Stimulated activated CD4-positive, alpha-beta T cell treated with anti-CD3 and anti-CD28 coated beads, Interleukin-1b, Interleukin-23, amount 100 ng/mL, for 48 hours (primary cell): ENCODE measurements around the gene CD48.
A peak's percentile ranks its signal among the peaks of the same experiment; 100 is the strongest.
"Not testable (repeated sequence)": the region's sequence is repeated elsewhere in the genome, so short reads cannot be mapped to it uniquely, and the experiment has no call there.

Experiments used
- DNase-seq: peaks from one replicate; pipeline ENCODE4 v3.0.0-alpha.2; 2020

The CD48 gene

GRCh38 chr1:160712525-160713080 lies 981 bp upstream of the CD48 start:
- peak; percentile 45 for DNase-seq

GRCh38 chr1:160711276-160711601 lies 383 bp downstream of the CD48 start:
- DNase-seq, result no peak

- DNase-seq, result no peak
These were observed 937 bp downstream of the CD48 start for GRCh38 chr1:160710517-160711252.

- DNase-seq, result no peak
These were observed 1.9 kb downstream of the CD48 start for GRCh38 chr1:160709715-160710114.

GRCh38 chr1:160708801-160709200 lies 2.8 kb downstream of the CD48 start:
- peak; percentile 40 for DNase-seq

GRCh38 chr1:160708118-160708517 lies 3.5 kb downstream of the CD48 start:
- DNase-seq, result no peak

GRCh38 chr1:160707236-160708064 lies 4.2 kb downstream of the CD48 start:
- no peak for DNase-seq

GRCh38 chr1:160706526-160707235 lies 4.9 kb downstream of the CD48 start:
- no peak for DNase-seq

GRCh38 chr1:160705742-160706141 lies 5.9 kb downstream of the CD48 start:
- no peak for DNase-seq

- peak; percentile 28 for DNase-seq
These were observed 6.4 kb downstream of the CD48 start for GRCh38 chr1:160705212-160705621.

GRCh38 chr1:160704250-160704649 lies 7.4 kb downstream of the CD48 start:
- DNase-seq, result no peak

- DNase-seq, result no peak
These were observed 9.5 kb downstream of the CD48 start for GRCh38 chr1:160702100-160702499.

- not testable (repeated sequence) for DNase-seq
These were observed 19.2 kb downstream of the CD48 start for GRCh38 chr1:160692390-160692789.

GRCh38 chr1:160685266-160685665 lies 26.4 kb downstream of the CD48 start:
- DNase-seq, result no peak

GRCh38 chr1:160682983-160683865 lies 28.4 kb downstream of the CD48 start:
- DNase-seq, result no peak

- no peak for DNase-seq
These were observed 29.8 kb downstream of the CD48 start for GRCh38 chr1:160681891-160682140.

- peak; percentile 91 for DNase-seq
These were observed 30.3 kb downstream of the CD48 start for GRCh38 chr1:160681066-160681890.

- DNase-seq, result no peak
These were observed 31.2 kb downstream of the CD48 start for GRCh38 chr1:160680399-160680798.

- DNase-seq, result no peak
These were observed 31.7 kb downstream of the CD48 start for GRCh38 chr1:160679893-160680292.

GRCh38 chr1:160676869-160677597 lies 34.6 kb downstream of the CD48 start:
- no peak for DNase-seq
